Endothelial cell of umbilical vein (primary cell): Measurements from ENCODE around the gene KRTAP10-1. TPM values are rescaled to one million over a fixed set of nuclear protein-coding genes. Genes with fewer than 3 reads are reported as not detected.

ENCODE experiments used
- BruUV-seq: library from RNA; stranded (reverse); fragments of 400-500 nt; replicated peaks from 2 replicates; lab custom pipeline; 2021; lab: Mats Ljungman, UMichigan
- CTCF ChIA-PET: fragments of 300-600, 350-600 bp; sonication (Branson Sonifier 250); formaldehyde crosslinking; loops from one replicate; lab custom pipeline; 2021; ENCODE audit warnings: antibody characterized with exemption, inconsistent platforms; lab: Charles Lee
- POLR2A ChIA-PET: fragments of 300-600, 350-600 bp; sonication (Branson Sonifier 250); formaldehyde crosslinking; loops from one replicate; lab custom pipeline; 2021; ENCODE audit warnings: antibody characterized with exemption, inconsistent platforms; lab: Charles Lee
- DNase-seq: peaks from one replicate; pipeline ENCODE4 v3.0.0-alpha.2; 2011; ENCODE audit warnings: low read depth, low spot score
- FAIRE-seq: peaks from 2 replicates; lab custom pipeline; 2011; peaks lifted over from hg19 to GRCh38; lab: Jason Lieb, UNC
- H2AFZ ChIP-seq: 2 replicates; pipeline ENCODE4 v1.6.0; 2012; ENCODE audit warnings: low read depth, low read length, control low read depth, inconsistent platforms
- H3K27ac ChIP-seq: 2 replicates; pipeline ENCODE4 v1.5.1; 2011; ENCODE audit warnings: low read depth, mild to moderate bottlenecking, control low read depth, low read length, moderate library complexity; ENCODE audit not compliant: insufficient read depth
- H3K27me3 ChIP-seq, 2 experiments: 2 replicates each; pipeline versions ENCODE4 v1.6.0 to v1.6.1; 2011; ENCODE audit warnings: low read length in 2 of 2, mixed read lengths in 1 of 2; ENCODE audit not compliant: control insufficient read depth in 2 of 2, insufficient read depth in 2 of 2
- H3K36me3 ChIP-seq, 2 experiments: 2 replicates in 1 of 2; 3 replicates in 1 of 2; pipeline ENCODE4 v1.5.1; 2011; ENCODE audit warnings: low read length in 2 of 2, mild to moderate bottlenecking in 1 of 2, moderate library complexity in 1 of 2; ENCODE audit not compliant: control insufficient read depth in 2 of 2, insufficient read depth in 2 of 2; ENCODE audit errors: extremely low read depth in 1 of 2
- H3K4me1 ChIP-seq: 3 replicates; pipeline ENCODE4 v1.5.1; 2011; ENCODE audit warnings: mild to moderate bottlenecking, low read length; ENCODE audit not compliant: control insufficient read depth, insufficient read depth; ENCODE audit errors: extremely low read depth
- H3K4me2 ChIP-seq: 2 replicates; pipeline ENCODE4 v1.6.1; 2011; ENCODE audit warnings: low read length, control low read depth, mixed read lengths; ENCODE audit not compliant: insufficient read depth
- H3K4me3 ChIP-seq, 3 experiments: fragments of 200-600 bp in 1 of 3; sonication (generic), shearing (Covaris generic) in 1 of 3; replicated peaks in 1 of 3; 2 replicates each; pipeline ENCODE4 v1.5.1; 2011 to 2016; ENCODE audit warnings: control low read depth in 3 of 3, low read length in 3 of 3, mild to moderate bottlenecking in 2 of 3, inconsistent platforms in 1 of 3, low read depth in 1 of 3, moderate library complexity in 1 of 3; ENCODE audit not compliant: insufficient read depth in 1 of 3
- H3K79me2 ChIP-seq: 2 replicates; pipeline ENCODE4 v1.6.0; 2012; ENCODE audit warnings: low read length, inconsistent platforms; ENCODE audit not compliant: control insufficient read depth, insufficient read depth
- H3K9ac ChIP-seq: replicated peaks from 2 replicates; pipeline ENCODE3; 2011; ENCODE audit warnings: low read length, control low read depth; ENCODE audit not compliant: insufficient read depth; ENCODE audit errors: extremely low read depth
- H3K9me1 ChIP-seq: replicated peaks from 3 replicates; pipeline ENCODE4 v1.6.0; 2011; ENCODE audit warnings: mild to moderate bottlenecking, low read length; ENCODE audit not compliant: control insufficient read depth, insufficient read depth; ENCODE audit errors: extremely low read depth
- H3K9me3 ChIP-seq: replicated peaks from 2 replicates; pipeline ENCODE4 v1.5.1; 2012; ENCODE audit warnings: low read length, inconsistent platforms; ENCODE audit not compliant: control insufficient read depth, insufficient read depth
- H4K20me1 ChIP-seq: replicated peaks from 2 replicates; pipeline ENCODE3; 2011; ENCODE audit warnings: mild to moderate bottlenecking, low read length; ENCODE audit not compliant: control insufficient read depth, insufficient read depth; ENCODE audit errors: extremely low read depth
- CTCF ChIP-seq, 2 donors: IDR thresholded peaks; 1 replicate in 1 of 2; 2 replicates in 1 of 2; pipeline ENCODE4 v1.5.1; 2011; ENCODE audit warnings: low read length in 2 of 2, mild to moderate bottlenecking in 2 of 2, moderate library complexity in 2 of 2, control low read depth in 1 of 2, inconsistent platforms in 1 of 2, low read depth in 1 of 2; ENCODE audit not compliant: insufficient read depth in 1 of 2; ENCODE audit errors: extremely low read depth in 1 of 2
- EZH2 ChIP-seq: IDR thresholded peaks from 2 replicates; pipeline ENCODE4 v1.6.1; 2012; ENCODE audit warnings: borderline replicate concordance, low read depth, mild to moderate bottlenecking, moderate library complexity, low read length, inconsistent platforms; ENCODE audit not compliant: severe bottlenecking
- FOS ChIP-seq: IDR thresholded peaks from 2 replicates; pipeline ENCODE4 v1.6.1; 2011; ENCODE audit warnings: mild to moderate bottlenecking, low read length, moderate library complexity, borderline replicate concordance; ENCODE audit not compliant: insufficient read depth
- GATA2 ChIP-seq: IDR thresholded peaks from 2 replicates; pipeline ENCODE4 v1.7.0; 2011; ENCODE audit warnings: low read depth, mild to moderate bottlenecking, moderate library complexity, mixed read lengths, low read length; ENCODE audit not compliant: insufficient read length, insufficient read depth
- JUN ChIP-seq: IDR thresholded peaks from 2 replicates; pipeline ENCODE4 v1.6.1; 2011; ENCODE audit warnings: borderline replicate concordance, low read depth; ENCODE audit not compliant: insufficient read length, insufficient read depth
- MYC ChIP-seq: IDR thresholded peaks from one replicate; pipeline ENCODE4 v1.6.1; 2011; ENCODE audit warnings: mild to moderate bottlenecking, low read depth, low read length
- POLR2A ChIP-seq: IDR thresholded peaks from 2 replicates; pipeline ENCODE4 v1.6.1; 2012; ENCODE audit warnings: low read depth, mild to moderate bottlenecking, control low read depth, low read length
- POLR2AphosphoS5 ChIP-seq: IDR thresholded peaks from 2 replicates; pipeline ENCODE4 v1.6.1; 2012; ENCODE audit warnings: low read depth, mild to moderate bottlenecking, control low read depth, low read length, moderate library complexity; ENCODE audit not compliant: insufficient read depth
- dilution Hi-C: fragments of 300-500 bp; cut with MboI; formaldehyde crosslinking; loops from one replicate; pipeline ENCODE4 v1.15.0; 2019; ENCODE audit warnings: low sequenced_read_pairs; ENCODE audit not compliant: extremely low pct_ligation_motif_present
- intact Hi-C: fragments of 100-400 bp; cut with micrococcal nuclease; formaldehyde crosslinking; loops from one replicate; pipeline ENCODE4 v1.10.0; 2022
- polyA plus RNA-seq, 4 experiments: library from polyadenylated mRNA; depleted of rRNA in 3 of 4; stranded (reverse) in 3 of 4; unstranded in 1 of 4; fragments of >200 nt; gene quantifications; 2 replicates each; pipeline versions ENCODE4 v1.2.1 to v1.2.3, GENCODE V29; 2011 to 2012; ENCODE audit warnings: missing spikeins in 1 of 4
- total RNA-seq: library from RNA; stranded (reverse); gene quantifications from 2 replicates; pipeline ENCODE4 v1.2.3, GENCODE V29; 2021
- TF ChIP-seq, protein P1 (sequence below): IDR thresholded peaks from 2 replicates; pipeline ENCODE4 v1.6.1; 2011; ENCODE audit not compliant: insufficient read depth, insufficient read length

The KRTAP10-1 gene
- total and polyA plus RNA-seq, 2 donors (not counting 3 experiments of a cell fraction or from before 2014, with no cell fraction given): not detected

DNA sequence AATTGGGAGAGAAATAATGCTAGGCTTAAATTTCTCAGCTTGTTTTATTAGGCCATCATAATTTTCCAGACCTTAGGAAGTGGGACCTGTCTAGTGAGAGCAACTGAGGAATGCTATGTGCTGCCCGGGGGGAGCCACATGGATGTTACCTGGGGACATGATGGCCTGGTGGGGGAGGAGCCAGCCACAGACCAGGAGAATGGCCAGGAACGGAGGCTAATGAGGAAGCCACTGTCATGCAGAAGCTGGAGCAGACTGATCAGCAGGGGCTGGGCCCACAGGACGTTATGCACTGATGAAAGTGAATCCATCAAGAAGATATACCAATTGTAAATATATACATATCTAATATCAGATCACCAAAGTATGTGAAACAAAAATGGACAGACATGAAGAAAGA, 4.6 kb upstream of the KRTAP10-1 start:
- no TSS peak for BruUV-seq
- no peak overlapping the region for H3K4me3 ChIP-seq
- H3K36me3 ChIP-seq: no peaks in the 10 kb centered on the region
- intact Hi-C loops: no loop called here
- CTCF ChIA-PET: no interaction called here
- H3K27me3 ChIP-seq: peaks cover 3 to 24% of the 10 kb centered on the region in 2 experiments
- H3K9me1 ChIP-seq: no peaks in the 10 kb centered on the region
- POLR2A ChIA-PET: no interaction called here
- DNase-seq (no peak), FAIRE-seq (no peak)
- no peak overlapping the region for H3K27ac ChIP-seq
- dilution Hi-C loops: no loop called here
- H3K79me2 ChIP-seq: no peaks in the 10 kb centered on the region
- H2AFZ ChIP-seq: no peak overlapping the region
- H3K4me1 ChIP-seq: no peaks in the 10 kb centered on the region
- H3K9ac ChIP-seq: no peak overlapping the region
- H4K20me1 ChIP-seq: no peaks in the 10 kb centered on the region
- H3K9me3 ChIP-seq: no peaks in the 10 kb centered on the region
- no peak overlapping the region for H3K4me2 ChIP-seq
- TF ChIP-seq CTCF (IDR thresholded peaks at IDR 0.05; ENCODE audit: extremely low read depth in 1 of 2, insufficient read depth in 1 of 2, low read depth in 1 of 2, low read length in 2 of 2): no peak
- no peak for TF ChIP-seq POLR2A
- TF ChIP-seq, protein P1, sequence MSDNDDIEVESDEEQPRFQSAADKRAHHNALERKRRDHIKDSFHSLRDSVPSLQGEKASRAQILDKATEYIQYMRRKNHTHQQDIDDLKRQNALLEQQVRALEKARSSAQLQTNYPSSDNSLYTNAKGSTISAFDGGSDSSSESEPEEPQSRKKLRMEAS: no peak
- TF ChIP-seq EZH2: no peak
- no peak for TF ChIP-seq GATA2
- TF ChIP-seq MYC: no peak
- TF ChIP-seq JUN: no peak
- no peak for TF ChIP-seq POLR2AphosphoS5
- TF ChIP-seq FOS: no peak
